SIG-M5 (cell line): Measurements from ENCODE around the gene ELL3.
"Not testable (repeated sequence)": the region's sequence is repeated elsewhere in the genome, so short reads cannot be mapped to it uniquely, and the experiment has no call there.

Experiments
- DNase-seq: peaks from one replicate; lab custom pipeline; 2025; lab: John Stamatoyannopoulos, UW

Gene ELL3

GRCh38 chr15:43791993-43792760, 15.4 kb upstream of the ELL3 start, which contains the start of gene SERF2:
SERF2 (plus strand) TSS chr15:43792320; CDS start chr15:43792377, 57 bp downstream.
- peak; percentile 91 for DNase-seq

- no peak for DNase-seq
Measured at GRCh38 chr15:43789409-43789808, 12.6 kb upstream of the ELL3 start.

- no peak for DNase-seq
Measured at GRCh38 chr15:43779016-43779415, 2.2 kb upstream of the ELL3 start.

- no peak for DNase-seq
Measured at GRCh38 chr15:43777267-43777914, 625 bp upstream of the ELL3 start.

GRCh38 chr15:43776101-43776717, 557 bp downstream of the ELL3 start:
- no peak for DNase-seq

- no peak for DNase-seq
Measured at GRCh38 chr15:43775411-43775965, 1.3 kb downstream of the ELL3 start.

GRCh38 chr15:43774062-43774461, 2.7 kb downstream of the ELL3 start:
- DNase-seq = no peak

- DNase-seq = no peak
Measured at GRCh38 chr15:43772624-43773023, 4.1 kb downstream of the ELL3 start.

GRCh38 chr15:43771816-43772215, 5.0 kb downstream of the ELL3 start:
- no peak for DNase-seq

- no peak for DNase-seq
Measured at GRCh38 chr15:43769584-43770228, 7.1 kb downstream of the ELL3 start.

GRCh38 chr15:43763819-43764446, 12.8 kb downstream of the ELL3 start:
- no peak for DNase-seq

- DNase-seq = no peak
Measured at GRCh38 chr15:43762824-43763223, 13.9 kb downstream of the ELL3 start.

GRCh38 chr15:43751885-43752284, 24.9 kb downstream of the ELL3 start:
- no peak for DNase-seq

GRCh38 chr15:43749690-43750345, 26.9 kb downstream of the ELL3 start:
- no peak for DNase-seq

- no peak for DNase-seq
Measured at GRCh38 chr15:43748376-43748775, 28.4 kb downstream of the ELL3 start.

GRCh38 chr15:43746903-43747309, 29.9 kb downstream of the ELL3 start:
- DNase-seq = not testable (repeated sequence)

GRCh38 chr15:43746245-43746902, 30.4 kb downstream of the ELL3 start, which contains the start of gene PDIA3:
PDIA3 (plus strand) TSS chr15:43746438; CDS start chr15:43746540, 102 bp downstream.
- DNase-seq = not testable (repeated sequence)

- DNase-seq = no peak
Measured at GRCh38 chr15:43735416-43735815, 41.4 kb downstream of the ELL3 start.

GRCh38 chr15:43728053-43728725, 48.6 kb downstream of the ELL3 start:
- not testable (repeated sequence) for DNase-seq

- DNase-seq = not testable (repeated sequence)
Measured at GRCh38 chr15:43726306-43726705, 50.5 kb downstream of the ELL3 start.
